ENCODE results near the gene GALNTL6. TPM values are rescaled to one million over a fixed set of nuclear protein-coding genes. Genes with fewer than 3 reads are reported as not detected.

Gene GALNTL6
- total and polyA plus RNA-seq, 2 donors (not counting 3 experiments of a cell fraction or from before 2014, with no cell fraction given): not detected

GRCh38 chr4:172517391-172517790 is 704.2 kb downstream of the GALNTL6 start:
- DNase-seq (ENCODE audit: low read depth, low spot score) (no peak), FAIRE-seq (no peak)
- POLR2A ChIA-PET: no interaction called here
- no peak overlapping the region for H3K9ac ChIP-seq (replicated peaks; ENCODE audit: extremely low read depth, insufficient read depth, low read length)
- no TSS peak for BruUV-seq (replicated peaks)
- CTCF ChIA-PET: no interaction called here
- H3K9me1 ChIP-seq (replicated peaks; ENCODE audit: control insufficient read depth, extremely low read depth, insufficient read depth, low read length): no peaks in the 10 kb centered on the region
- no peaks in the 10 kb centered on the region for H3K36me3 ChIP-seq (ENCODE audit: control insufficient read depth in 2 of 2, extremely low read depth in 1 of 2, insufficient read depth in 2 of 2, low read length in 2 of 2)
- dilution Hi-C loops (cut with MboI; ENCODE audit: extremely low pct_ligation_motif_present, low sequenced_read_pairs) (no loop called here), intact Hi-C loops (cut with micrococcal nuclease) (no loop called here)
- H3K27me3 ChIP-seq (ENCODE audit: control insufficient read depth in 2 of 2, insufficient read depth in 2 of 2, low read length in 2 of 2): no peaks in the 10 kb centered on the region
- H3K79me2 ChIP-seq (ENCODE audit: control insufficient read depth, insufficient read depth, low read length): no peaks in the 10 kb centered on the region
- no peak overlapping the region for H3K27ac ChIP-seq (ENCODE audit: insufficient read depth, low read depth, low read length)
- no peak overlapping the region for H3K4me2 ChIP-seq (ENCODE audit: insufficient read depth, low read length)
- TF ChIP-seq FOS (IDR thresholded peaks at IDR 0.05; ENCODE audit: borderline replicate concordance, insufficient read depth, low read length) (no peak), EZH2 (IDR thresholded peaks at IDR 0.05; ENCODE audit: borderline replicate concordance, low read depth, low read length, severe bottlenecking) (no peak), GATA2 (IDR thresholded peaks at IDR 0.05; ENCODE audit: insufficient read depth, insufficient read length, low read depth, low read length) (no peak), MAX (IDR thresholded peaks at IDR 0.05; ENCODE audit: insufficient read depth, insufficient read length) (no peak), JUN (IDR thresholded peaks at IDR 0.05; ENCODE audit: borderline replicate concordance, insufficient read depth, insufficient read length, low read depth) (no peak), MYC (IDR thresholded peaks at IDR 0.05; ENCODE audit: low read depth, low read length) (no peak), POLR2AphosphoS5 (IDR thresholded peaks at IDR 0.05; ENCODE audit: insufficient read depth, low read depth, low read length) (no peak)
- no peak overlapping the region for H3K4me3 ChIP-seq (replicated peaks in 1 of 3; ENCODE audit: insufficient read depth in 1 of 3, low read depth in 1 of 3, low read length in 3 of 3)
- no peak overlapping the region for H2AFZ ChIP-seq (ENCODE audit: low read depth, low read length)
- H4K20me1 ChIP-seq (replicated peaks; ENCODE audit: control insufficient read depth, extremely low read depth, insufficient read depth, low read length): no peaks in the 10 kb centered on the region
- H3K4me1 ChIP-seq (ENCODE audit: control insufficient read depth, extremely low read depth, insufficient read depth, low read length): no peaks in the 10 kb centered on the region
- peaks cover 5% of the 10 kb centered on the region for H3K9me3 ChIP-seq (replicated peaks; ENCODE audit: control insufficient read depth, insufficient read depth, low read length)

GRCh38 chr4:172521248-172521647 is 708.0 kb downstream of the GALNTL6 start:
- no peaks in the 10 kb centered on the region for H3K36me3 ChIP-seq (ENCODE audit: control insufficient read depth in 2 of 2, extremely low read depth in 1 of 2, insufficient read depth in 2 of 2, low read length in 2 of 2)
- ChIA-PET CTCF (no interaction called here), POLR2A (no interaction called here)
- H3K9me1 ChIP-seq (replicated peaks; ENCODE audit: control insufficient read depth, extremely low read depth, insufficient read depth, low read length): no peaks in the 10 kb centered on the region
- no peaks in the 10 kb centered on the region for H3K9me3 ChIP-seq (replicated peaks; ENCODE audit: control insufficient read depth, insufficient read depth, low read length)
- H3K9ac ChIP-seq (replicated peaks; ENCODE audit: extremely low read depth, insufficient read depth, low read length): no peak overlapping the region
- H4K20me1 ChIP-seq (replicated peaks; ENCODE audit: control insufficient read depth, extremely low read depth, insufficient read depth, low read length): no peaks in the 10 kb centered on the region
- H3K79me2 ChIP-seq (ENCODE audit: control insufficient read depth, insufficient read depth, low read length): no peaks in the 10 kb centered on the region
- no peak overlapping the region for H3K4me3 ChIP-seq (replicated peaks in 1 of 3; ENCODE audit: insufficient read depth in 1 of 3, low read depth in 1 of 3, low read length in 3 of 3)
- H2AFZ ChIP-seq (ENCODE audit: low read depth, low read length): no peak overlapping the region
- intact Hi-C loops (cut with micrococcal nuclease) (no loop called here), dilution Hi-C loops (cut with MboI; ENCODE audit: extremely low pct_ligation_motif_present, low sequenced_read_pairs) (no loop called here)
- H3K4me2 ChIP-seq (ENCODE audit: insufficient read depth, low read length): no peak overlapping the region
- DNase-seq (ENCODE audit: low read depth, low spot score) (no peak), FAIRE-seq (no peak)
- BruUV-seq (replicated peaks): no TSS peak
- TF ChIP-seq GATA2 (IDR thresholded peaks at IDR 0.05; ENCODE audit: insufficient read depth, insufficient read length, low read depth, low read length) (no peak), EZH2 (IDR thresholded peaks at IDR 0.05; ENCODE audit: borderline replicate concordance, low read depth, low read length, severe bottlenecking) (no peak), POLR2A (IDR thresholded peaks at IDR 0.05; ENCODE audit: low read depth, low read length) (no peak), CTCF (IDR thresholded peaks at IDR 0.05; ENCODE audit: extremely low read depth in 1 of 2, insufficient read depth in 1 of 2, low read depth in 1 of 2, low read length in 2 of 2) (no peak), MYC (IDR thresholded peaks at IDR 0.05; ENCODE audit: low read depth, low read length) (no peak), MAX (IDR thresholded peaks at IDR 0.05; ENCODE audit: insufficient read depth, insufficient read length) (no peak), FOS (IDR thresholded peaks at IDR 0.05; ENCODE audit: borderline replicate concordance, insufficient read depth, low read length) (no peak), POLR2AphosphoS5 (IDR thresholded peaks at IDR 0.05; ENCODE audit: insufficient read depth, low read depth, low read length) (no peak), JUN (IDR thresholded peaks at IDR 0.05; ENCODE audit: borderline replicate concordance, insufficient read depth, insufficient read length, low read depth) (no peak)
- no peaks in the 10 kb centered on the region for H3K4me1 ChIP-seq (ENCODE audit: control insufficient read depth, extremely low read depth, insufficient read depth, low read length)
- H3K27me3 ChIP-seq (ENCODE audit: control insufficient read depth in 2 of 2, insufficient read depth in 2 of 2, low read length in 2 of 2): no peaks in the 10 kb centered on the region
- no peak overlapping the region for H3K27ac ChIP-seq (ENCODE audit: insufficient read depth, low read depth, low read length)

Data from endothelial cell of umbilical vein (primary cell).